ENCODE data around the gene CNTN4. TPM values are rescaled to one million over a fixed set of nuclear protein-coding genes. Genes with fewer than 3 reads are reported as not detected.

Gene CNTN4
- total RNA-seq, 6 experiments from 2014 or later = 1.5 to 3.9 (median 1.7) TPM

DNA sequence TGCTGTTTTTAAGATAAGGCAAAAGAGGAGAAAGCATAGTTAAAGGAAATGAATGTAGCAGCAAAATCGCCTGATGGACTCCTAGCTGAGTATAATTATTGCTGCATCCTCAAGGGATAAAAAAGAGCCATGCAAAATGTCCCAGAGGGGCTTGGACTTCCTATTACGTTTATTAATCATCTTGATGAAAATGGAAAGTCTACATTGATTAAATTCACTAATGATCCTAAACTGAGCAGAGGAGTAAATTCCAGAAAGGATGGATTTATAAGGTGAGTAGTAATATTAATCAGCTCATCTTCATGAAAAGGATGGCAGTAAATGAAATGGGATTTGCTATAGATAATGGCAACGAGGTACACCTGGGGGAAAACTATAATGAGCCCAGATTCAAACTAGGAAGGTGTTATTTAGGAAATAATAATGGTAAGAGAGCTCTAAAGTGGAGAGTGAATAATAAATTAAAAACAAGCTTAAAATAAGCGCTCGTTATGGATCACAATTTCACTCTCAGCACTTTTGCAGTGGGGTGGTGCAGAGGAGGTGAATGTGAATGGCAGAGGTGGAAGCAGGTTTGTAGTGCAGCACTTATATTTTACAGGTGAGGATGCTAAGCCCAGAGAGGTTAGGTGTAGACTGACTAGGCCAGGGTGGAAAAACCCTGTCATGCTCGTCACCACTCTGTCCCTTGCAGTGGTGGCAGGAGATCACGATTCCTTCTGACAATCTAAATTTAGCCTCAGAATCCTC lies 989.2 kb downstream of the CNTN4 start:
- Histone ChIP-seq H3K27ac (no peak overlapping the region), H3K36me3 (no peaks in the 10 kb centered on the region), H3K27me3 (no peaks in the 10 kb centered on the region), H3K4me3 (no peak overlapping the region), H3K9me3 (no peaks in the 10 kb centered on the region), H3K4me1 (no peaks in the 10 kb centered on the region)
- WGBS (ENCODE audit: insufficient coverage, low coverage, low lambda C conversion rate, missing lambda C conversion rate) = 59% methylated on average over 6 of the region's 7 CpGs
- ATAC-seq (no peak), DNase-seq (no peak)
- TF ChIP-seq, protein P1, sequence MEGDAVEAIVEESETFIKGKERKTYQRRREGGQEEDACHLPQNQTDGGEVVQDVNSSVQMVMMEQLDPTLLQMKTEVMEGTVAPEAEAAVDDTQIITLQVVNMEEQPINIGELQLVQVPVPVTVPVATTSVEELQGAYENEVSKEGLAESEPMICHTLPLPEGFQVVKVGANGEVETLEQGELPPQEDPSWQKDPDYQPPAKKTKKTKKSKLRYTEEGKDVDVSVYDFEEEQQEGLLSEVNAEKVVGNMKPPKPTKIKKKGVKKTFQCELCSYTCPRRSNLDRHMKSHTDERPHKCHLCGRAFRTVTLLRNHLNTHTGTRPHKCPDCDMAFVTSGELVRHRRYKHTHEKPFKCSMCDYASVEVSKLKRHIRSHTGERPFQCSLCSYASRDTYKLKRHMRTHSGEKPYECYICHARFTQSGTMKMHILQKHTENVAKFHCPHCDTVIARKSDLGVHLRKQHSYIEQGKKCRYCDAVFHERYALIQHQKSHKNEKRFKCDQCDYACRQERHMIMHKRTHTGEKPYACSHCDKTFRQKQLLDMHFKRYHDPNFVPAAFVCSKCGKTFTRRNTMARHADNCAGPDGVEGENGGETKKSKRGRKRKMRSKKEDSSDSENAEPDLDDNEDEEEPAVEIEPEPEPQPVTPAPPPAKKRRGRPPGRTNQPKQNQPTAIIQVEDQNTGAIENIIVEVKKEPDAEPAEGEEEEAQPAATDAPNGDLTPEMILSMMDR (IDR thresholded peaks at IDR 0.05) = no peak
- intact Hi-C loops (cut with DNase I) = no loop called here

DNA sequence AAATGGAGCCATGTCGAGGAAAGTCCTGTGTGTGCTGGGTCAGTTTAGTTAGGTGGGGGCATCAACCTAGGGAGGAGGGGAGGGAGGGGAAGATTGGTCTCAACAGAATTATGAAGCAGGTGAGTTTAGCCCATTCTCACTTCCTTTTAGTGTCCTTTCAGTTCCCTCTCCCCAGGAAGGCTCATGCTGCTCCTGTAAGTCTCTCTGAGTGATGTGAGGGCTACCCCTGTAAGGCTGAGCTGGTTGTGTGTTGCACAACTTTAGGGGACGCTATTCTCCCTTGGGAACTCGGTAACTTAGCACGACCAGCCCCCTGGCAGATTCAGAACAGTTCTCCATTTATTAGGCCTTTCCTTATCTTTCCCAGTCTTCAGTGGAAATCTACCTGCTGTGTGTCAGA lies 990.4 kb downstream of the CNTN4 start:
- no peak for TF ChIP-seq POLR2A (IDR thresholded peaks at IDR 0.05)
- TF ChIP-seq, protein P1 (IDR thresholded peaks at IDR 0.05) = no peak
- H3K27ac ChIP-seq = no peak overlapping the region
- H3K9me3 ChIP-seq = no peaks in the 10 kb centered on the region
- H3K27me3 ChIP-seq = no peaks in the 10 kb centered on the region
- no peak overlapping the region for H3K4me3 ChIP-seq
- WGBS (ENCODE audit: insufficient coverage, low coverage, low lambda C conversion rate, missing lambda C conversion rate) = 38% methylated on average over 1 of the region's 4 CpGs
- H3K36me3 ChIP-seq = no peaks in the 10 kb centered on the region
- ATAC-seq = no peak
- DNase-seq = no peak
- intact Hi-C loops (cut with DNase I) = no loop called here
- no peaks in the 10 kb centered on the region for H3K4me1 ChIP-seq

DNA sequence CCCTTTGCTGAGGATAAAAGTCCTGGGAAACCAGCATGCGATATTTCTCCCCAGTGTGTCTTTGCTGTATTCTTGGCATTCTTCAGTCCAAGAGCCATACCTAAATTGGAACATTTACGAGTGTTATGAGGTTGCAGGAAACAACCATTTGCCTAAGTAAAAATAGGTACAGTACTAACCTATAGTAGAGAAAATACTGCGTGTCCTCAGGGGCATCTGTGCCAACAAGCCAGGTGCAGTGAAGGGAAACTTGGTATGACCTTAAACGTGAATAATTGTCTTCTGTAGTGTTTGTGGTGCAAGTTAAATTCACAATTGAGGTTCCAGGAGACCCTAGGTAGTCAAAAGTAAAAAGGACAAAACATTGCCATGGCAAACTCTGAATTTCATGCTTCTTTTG lies 999.3 kb downstream of the CNTN4 start:
- DNase-seq = no peak

DNA sequence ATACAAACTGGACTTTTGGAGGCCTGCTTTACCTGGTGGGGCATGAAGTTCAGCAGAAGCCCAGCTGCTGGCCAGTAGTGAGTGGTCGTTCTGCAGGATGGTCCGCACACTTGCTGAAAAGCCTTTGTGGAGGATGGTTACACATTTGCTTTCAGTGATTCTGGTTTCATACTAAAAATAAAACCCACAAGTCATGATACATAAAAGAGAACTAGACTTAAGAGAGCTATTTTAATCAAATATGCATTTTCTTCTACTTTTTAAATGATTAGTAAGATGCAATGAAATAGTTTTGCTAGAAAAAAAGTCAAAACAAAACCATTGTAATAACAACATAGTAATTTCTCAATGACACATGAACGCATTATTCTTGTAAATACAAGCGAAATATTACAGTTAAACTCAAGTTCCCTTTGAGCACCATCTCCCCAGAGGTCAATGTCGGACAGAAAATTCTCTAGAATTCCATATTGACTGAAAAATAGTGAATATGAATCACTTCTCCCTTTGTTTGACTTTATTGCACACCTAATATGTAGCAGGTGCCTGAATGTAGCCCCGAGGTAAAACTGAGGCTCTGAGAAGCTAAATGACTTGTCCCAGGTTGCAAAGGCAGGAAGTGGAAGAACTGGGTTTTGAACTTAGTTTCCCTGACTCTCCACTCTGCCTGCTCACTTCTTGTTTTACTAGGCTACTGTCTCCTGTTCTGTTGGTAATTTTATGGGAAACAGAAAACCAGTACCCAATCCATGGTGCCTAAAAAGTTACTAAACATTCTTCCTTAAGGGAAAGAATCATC lies 1003.2 kb downstream of the CNTN4 start:
- 51% methylated on average over 6 of the region's 6 CpGs for WGBS (ENCODE audit: insufficient coverage, low coverage, low lambda C conversion rate, missing lambda C conversion rate)
- ATAC-seq = no peak
- Histone ChIP-seq H3K9me3 (no peaks in the 10 kb centered on the region), H3K36me3 (no peaks in the 10 kb centered on the region), H3K4me3 (no peak overlapping the region), H3K4me1 (no peaks in the 10 kb centered on the region), H3K27me3 (no peaks in the 10 kb centered on the region), H3K27ac (no peak overlapping the region)
- no peak for DNase-seq
- TF ChIP-seq POLR2A (IDR thresholded peaks at IDR 0.05) = no peak
- TF ChIP-seq, protein P1 (IDR thresholded peaks at IDR 0.05) = no peak
- intact Hi-C loops (cut with DNase I) = no loop called here

More for the DNA sequence above, 999.3 kb downstream of the CNTN4 start:
- TF ChIP-seq, protein P1 (IDR thresholded peaks at IDR 0.05) = no peak
- no peak for TF ChIP-seq POLR2A (IDR thresholded peaks at IDR 0.05)
- Histone ChIP-seq H3K4me3 (no peak overlapping the region), H3K4me1 (no peaks in the 10 kb centered on the region), H3K27me3 (no peaks in the 10 kb centered on the region), H3K27ac (no peak overlapping the region), H3K9me3 (no peaks in the 10 kb centered on the region), H3K36me3 (no peaks in the 10 kb centered on the region)
- WGBS (ENCODE audit: insufficient coverage, low coverage, low lambda C conversion rate, missing lambda C conversion rate) = 57% methylated on average over 4 of the region's 4 CpGs
- ATAC-seq = no peak
- intact Hi-C loops (cut with DNase I) = no loop called here

Data from right lobe of liver (tissue), 6 donors.